ENCODE data around the gene KNTC1.
A peak's percentile ranks its signal among the peaks of the same experiment; 100 is the strongest.
"Not testable (repeated sequence)": the region's sequence is repeated elsewhere in the genome, so short reads cannot be mapped to it uniquely, and the experiment has no call there.

The KNTC1 gene

GRCh38 chr12:122602456-122602855 lies 75.4 kb downstream of the KNTC1 start:
- intact Hi-C loops (cut with DNase I), result no loop called here
- DNase-seq, result no peak

GRCh38 chr12:122604993-122605392 lies 77.9 kb downstream of the KNTC1 start:
- DNase-seq, result no peak
- intact Hi-C loops (cut with DNase I), result no loop called here

GRCh38 chr12:122609732-122610131 lies 82.7 kb downstream of the KNTC1 start:
- intact Hi-C loops (cut with DNase I), result no loop called here
- no peak for DNase-seq

GRCh38 chr12:122610207-122610606 lies 83.2 kb downstream of the KNTC1 start:
- intact Hi-C loops (cut with DNase I), result no loop called here
- DNase-seq, result no peak

- intact Hi-C loops (cut with DNase I), result no loop called here
- DNase-seq, result no peak
These were observed 83.9 kb downstream of the KNTC1 start for GRCh38 chr12:122610911-122611310.

GRCh38 chr12:122614839-122615238 lies 87.8 kb downstream of the KNTC1 start:
- intact Hi-C loops (cut with DNase I), result no loop called here
- no peak for DNase-seq

- intact Hi-C loops (cut with DNase I), result no loop called here
- DNase-seq, result no peak
These were observed 88.7 kb downstream of the KNTC1 start for GRCh38 chr12:122615780-122616179.

GRCh38 chr12:122635471-122635870 lies 108.4 kb downstream of the KNTC1 start:
- DNase-seq, result peak in 10 of 42 donors; percentile 5 to 62 (median 21)
- intact Hi-C loops (cut with DNase I), result loop anchor here (5.0 kb wide), 1 partner anchor 117 kb away; the partner anchor contains the start of gene DENR

- DNase-seq, result no peak
- intact Hi-C loops (cut with DNase I), result no loop called here
These were observed 116.3 kb downstream of the KNTC1 start for GRCh38 chr12:122643207-122643805.

- intact Hi-C loops (cut with DNase I), result no loop called here
- DNase-seq, result no peak
These were observed 119.6 kb downstream of the KNTC1 start for GRCh38 chr12:122646517-122647217.

GRCh38 chr12:122651520-122652224 lies 124.6 kb downstream of the KNTC1 start:
- intact Hi-C loops (cut with DNase I), result no loop called here
- no peak for DNase-seq

- DNase-seq; intact Hi-C loops (cut with DNase I): not testable (repeated sequence)
These were observed 126.2 kb downstream of the KNTC1 start for GRCh38 chr12:122653291-122653690.

GRCh38 chr12:122656298-122656697 lies 129.2 kb downstream of the KNTC1 start:
- intact Hi-C loops (cut with DNase I), result no loop called here
- DNase-seq, result no peak

GRCh38 chr12:122659579-122659978 lies 132.5 kb downstream of the KNTC1 start:
- no peak for DNase-seq
- intact Hi-C loops (cut with DNase I), result no loop called here

- intact Hi-C loops (cut with DNase I), result no loop called here
These were observed 134.2 kb downstream of the KNTC1 start for GRCh38 chr12:122661246-122661645.

GRCh38 chr12:122661938-122662337 lies 134.9 kb downstream of the KNTC1 start:
- intact Hi-C loops (cut with DNase I), result no loop called here
- DNase-seq, result no peak

More at GRCh38 chr12:122661246-122661645, 134.2 kb downstream of the KNTC1 start:
- no peak for DNase-seq

- intact Hi-C loops (cut with DNase I), result no loop called here
These were observed 138.3 kb downstream of the KNTC1 start for GRCh38 chr12:122665349-122665748.

GRCh38 chr12:122665759-122666158 lies 138.7 kb downstream of the KNTC1 start:
- DNase-seq, result no peak
- intact Hi-C loops (cut with DNase I), result no loop called here

More at GRCh38 chr12:122665349-122665748, 138.3 kb downstream of the KNTC1 start:
- DNase-seq, result no peak

- DNase-seq, result no peak
- intact Hi-C loops (cut with DNase I), result no loop called here
These were observed 141.2 kb downstream of the KNTC1 start for GRCh38 chr12:122668268-122668667.

GRCh38 chr12:122669397-122670070 lies 142.5 kb downstream of the KNTC1 start:
- intact Hi-C loops (cut with DNase I), result no loop called here
- no peak for DNase-seq

Data from head of caudate nucleus (tissue), 42 donors.